DOHH2 (cell line): ENCODE measurements around the gene DBN1.

Experiments
- H3F3A ChIP-seq: fragments of 200-600 bp; sonication (generic), shearing (Covaris generic); 2 replicates; pipeline ENCODE4 v1.6.0; 2016; ENCODE audit warnings: antibody characterized with exemption, mild to moderate bottlenecking; ENCODE audit not compliant: control insufficient read depth, insufficient read depth
- H3K27ac ChIP-seq: fragments of 200-600 bp; sonication (generic); 2 replicates; pipeline ENCODE4 v1.5.1; 2014; ENCODE audit warnings: low read depth, mild to moderate bottlenecking, low read length, moderate library complexity
- H3K27me3 ChIP-seq: fragments of 200-600 bp; sonication (generic); 2 replicates; pipeline ENCODE4 v1.6.1; 2014; ENCODE audit warnings: mild to moderate bottlenecking, low read length, mixed read lengths; ENCODE audit not compliant: control insufficient read depth
- H3K36me3 ChIP-seq: fragments of 200-600 bp; sonication (generic); 2 replicates; pipeline ENCODE4 v1.6.1; 2014; ENCODE audit warnings: mild to moderate bottlenecking, low read length, moderate library complexity, mixed read lengths; ENCODE audit not compliant: control insufficient read depth
- H3K4me1 ChIP-seq: fragments of 200-600 bp; sonication (generic); 2 replicates; pipeline ENCODE4 v1.6.1; 2014; ENCODE audit warnings: mild to moderate bottlenecking, low read length, mixed read lengths; ENCODE audit not compliant: control insufficient read depth
- H3K4me2 ChIP-seq: fragments of 200-600 bp; sonication (generic); 2 replicates; pipeline ENCODE4 v1.6.0; 2014; ENCODE audit warnings: mild to moderate bottlenecking, low read length, moderate library complexity
- H3K4me3 ChIP-seq: fragments of 200-600 bp; sonication (generic); 2 replicates; pipeline ENCODE4 v1.5.1; 2014; ENCODE audit warnings: mild to moderate bottlenecking, low read length, mixed read lengths
- H3K79me2 ChIP-seq: fragments of 200-600 bp; sonication (generic); 2 replicates; pipeline ENCODE4 v1.6.1; 2014; ENCODE audit warnings: mild to moderate bottlenecking, low read length, mixed read lengths; ENCODE audit not compliant: control insufficient read depth
- H3K9me2 ChIP-seq: fragments of 200-600 bp; sonication (generic); replicated peaks from 2 replicates; pipeline ENCODE4 v1.6.1; 2014; ENCODE audit warnings: mild to moderate bottlenecking, low read length, mixed read lengths; ENCODE audit not compliant: control insufficient read depth
- H3K9me3 ChIP-seq: fragments of 200-600 bp; sonication (generic); 2 replicates; pipeline ENCODE4 v1.6.1; 2014; ENCODE audit warnings: antibody characterized with exemption, low read length, mixed read lengths; ENCODE audit not compliant: control insufficient read depth, insufficient read depth
- H4K20me1 ChIP-seq: fragments of 200-600 bp; sonication (generic); 2 replicates; pipeline ENCODE4 v1.6.0; 2014; ENCODE audit warnings: low read depth, mild to moderate bottlenecking, antibody characterized with exemption, low read length, moderate library complexity; ENCODE audit not compliant: control insufficient read depth, insufficient read depth
- CTCF ChIP-seq: fragments of 200-600 bp; sonication (generic); IDR thresholded peaks from one replicate; pipeline ENCODE4 v1.5.1; 2014; ENCODE audit warnings: antibody characterized with exemption, mild to moderate bottlenecking, low read depth, low read length; ENCODE audit not compliant: poor library complexity, severe bottlenecking
- EZH2phosphoT487 ChIP-seq: fragments of 200-600 bp; sonication (generic); IDR thresholded peaks from 2 replicates; pipeline ENCODE4 v1.6.1; 2017; ENCODE audit warnings: borderline replicate concordance, mild to moderate bottlenecking, antibody characterized with exemption, low read length, moderate library complexity, mixed read lengths

DBN1 gene

DNA sequence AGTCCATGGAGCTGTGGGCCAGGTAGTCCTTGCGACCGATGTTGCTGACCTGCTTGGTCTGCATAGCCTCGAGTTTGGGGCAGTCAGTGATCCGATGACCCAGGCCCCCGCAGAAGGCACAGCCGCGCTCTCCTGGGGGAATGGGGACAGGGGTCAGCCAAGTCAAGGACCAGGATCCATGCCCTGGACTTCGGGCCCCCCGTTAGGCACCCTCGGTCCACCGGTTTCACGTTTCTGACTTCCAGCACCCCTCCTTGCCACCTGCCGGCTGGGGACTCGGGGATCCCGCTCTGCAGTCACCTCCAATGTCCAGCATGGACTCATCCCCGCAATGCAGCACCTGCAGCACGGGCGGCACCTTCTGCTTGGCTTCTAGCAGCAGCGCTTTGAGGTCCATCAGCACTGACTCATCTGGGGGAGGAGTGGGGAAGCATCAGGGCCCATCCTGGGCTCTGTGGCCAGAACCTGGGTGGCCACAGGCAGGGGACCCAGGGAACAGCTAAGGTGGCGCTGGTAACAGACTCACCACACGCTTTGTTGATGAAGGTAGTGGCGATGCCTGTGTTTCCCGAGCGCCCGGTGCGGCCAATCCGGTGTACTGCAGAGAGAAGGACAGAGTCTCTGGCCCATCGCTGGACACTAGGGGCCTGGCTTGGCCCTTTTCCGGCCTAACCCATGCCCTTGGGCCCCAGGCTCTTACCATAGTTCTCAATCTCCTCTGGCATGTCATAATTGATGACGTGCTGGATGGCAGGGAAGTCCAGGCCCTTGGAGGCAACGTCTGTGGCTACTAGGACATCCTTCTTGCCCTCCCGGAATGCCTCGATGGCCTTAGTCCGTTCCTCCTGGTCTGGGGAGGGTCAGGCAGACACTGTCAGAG, 38.6 kb upstream of the DBN1 start:
- Histone ChIP-seq H3K9me3 (no peaks in the 10 kb centered on the region), H3K79me2 (peaks cover 65% of the 10 kb centered on the region), H3K36me3 (peaks cover 96% of the 10 kb centered on the region), H3K9me2 (no peaks in the 10 kb centered on the region), H3K4me2 (peak overlapping the region; percentile 100), H3K4me1 (peaks cover 67% of the 10 kb centered on the region), H4K20me1 (peaks cover 3% of the 10 kb centered on the region; the same call in 1 of the 2 replicates), H3K27ac (peak overlapping the region; percentile 99), H3K27me3 (no peaks in the 10 kb centered on the region), H3K4me3 (no peak overlapping the region), H3F3A (peaks cover 16% of the 10 kb centered on the region)
- TF ChIP-seq CTCF, result no peak
- TF ChIP-seq EZH2phosphoT487, result no peak

DNA sequence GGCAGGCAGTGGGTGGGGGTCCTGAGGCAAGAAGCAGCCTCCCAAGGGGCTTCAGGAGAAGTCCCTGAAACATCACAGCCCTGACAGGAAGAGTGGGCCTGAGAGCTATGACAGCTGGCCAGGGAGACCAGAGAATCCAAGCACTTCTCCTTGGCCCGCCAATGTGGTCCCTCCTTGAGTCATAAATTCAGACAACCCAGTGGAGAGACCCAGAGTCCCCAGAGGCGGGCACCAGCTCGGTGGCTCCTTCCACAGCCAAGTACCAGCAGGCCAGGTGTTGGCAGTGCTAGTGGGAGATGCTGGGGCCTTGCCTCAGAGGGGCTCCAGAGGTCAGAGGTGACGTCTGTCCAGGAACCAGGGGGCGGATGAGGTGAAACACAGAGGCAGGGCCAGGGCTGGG, 37.7 kb upstream of the DBN1 start:
- Histone ChIP-seq H3K4me2 (peak overlapping the region; percentile 100), H4K20me1 (0 out of 2 replicates have a peak, but pooled peaks cover 3% of the 10 kb centered on the region), H3K4me1 (peaks cover 69% of the 10 kb centered on the region), H3K79me2 (peaks cover 65% of the 10 kb centered on the region), H3K27ac (peak overlapping the region; percentile 99), H3K36me3 (peaks cover 97% of the 10 kb centered on the region), H3K4me3 (peak overlapping the region; percentile 81), H3K9me2 (no peaks in the 10 kb centered on the region), H3K9me3 (no peaks in the 10 kb centered on the region), H3F3A (peaks cover 16% of the 10 kb centered on the region), H3K27me3 (no peaks in the 10 kb centered on the region)
- TF ChIP-seq CTCF, result no peak
- no peak for TF ChIP-seq EZH2phosphoT487

DNA sequence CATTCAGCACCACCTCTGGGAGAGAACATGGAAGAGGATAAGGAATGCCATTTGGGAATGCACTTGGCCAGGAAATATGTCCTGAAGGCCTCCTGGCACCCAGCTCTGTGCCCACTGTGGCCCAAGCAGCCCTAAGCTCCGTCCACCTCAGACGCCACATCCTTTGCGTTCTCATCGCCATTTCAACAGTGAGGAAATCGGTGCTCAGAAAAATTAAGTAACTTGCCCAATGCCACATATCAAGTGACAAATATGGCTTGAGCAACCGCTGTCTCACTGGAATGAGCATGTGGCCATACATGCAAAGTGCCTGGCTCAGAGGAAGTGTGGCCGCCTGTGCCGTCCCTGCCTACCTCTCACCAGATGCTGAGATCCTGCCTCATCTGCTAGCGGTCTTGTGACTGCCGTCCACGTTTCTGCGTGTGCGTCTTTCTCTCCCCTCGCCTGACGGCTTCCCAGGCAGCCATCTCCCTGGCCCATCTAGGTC, 37.2 kb upstream of the DBN1 start:
- Histone ChIP-seq H3K36me3 (peaks cover 93% of the 10 kb centered on the region), H3K9me2 (no peaks in the 10 kb centered on the region)

More for the DNA sequence above, 37.2 kb upstream of the DBN1 start:
- Histone ChIP-seq H3K4me1 (peaks cover 65% of the 10 kb centered on the region), H3K9me3 (no peaks in the 10 kb centered on the region), H3K27ac (peak overlapping the region; percentile 99), H3K27me3 (no peaks in the 10 kb centered on the region), H3K4me2 (peak overlapping the region; percentile 100), H3K79me2 (peaks cover 59% of the 10 kb centered on the region), H3K4me3 (peak overlapping the region; percentile 81), H4K20me1 (no peaks in the 10 kb centered on the region), H3F3A (peaks cover 18% of the 10 kb centered on the region)
- TF ChIP-seq EZH2phosphoT487 (no peak), CTCF (no peak)
